ENCODE results near the gene PRKN. TPM values are rescaled to one million over a fixed set of nuclear protein-coding genes. Genes with fewer than 3 reads are reported as not detected.

Gene PRKN
- total RNA-seq, 1 donor from 2014 or later = 0.91 TPM

DNA sequence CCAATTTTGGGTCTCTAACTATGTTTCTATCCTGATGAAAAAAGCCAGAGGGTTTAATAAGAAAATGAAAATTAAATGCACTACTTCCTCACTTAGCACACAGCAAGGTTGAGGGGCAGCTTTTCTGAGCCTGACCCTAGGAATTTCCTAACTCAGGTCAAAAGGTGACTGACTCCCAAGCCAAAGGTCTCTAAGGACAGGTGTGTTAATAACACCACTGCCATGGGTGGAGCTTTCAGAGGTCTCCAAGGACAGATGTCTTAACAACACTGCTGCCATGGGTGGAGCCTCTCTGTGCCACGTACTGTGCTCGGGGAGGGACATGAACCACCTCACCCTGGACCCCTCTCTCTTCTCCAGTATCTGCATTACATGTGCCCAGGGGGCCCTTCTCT is 339.2 kb downstream of the PRKN start:
- intact Hi-C loops (cut with micrococcal nuclease) = no loop called here

DNA sequence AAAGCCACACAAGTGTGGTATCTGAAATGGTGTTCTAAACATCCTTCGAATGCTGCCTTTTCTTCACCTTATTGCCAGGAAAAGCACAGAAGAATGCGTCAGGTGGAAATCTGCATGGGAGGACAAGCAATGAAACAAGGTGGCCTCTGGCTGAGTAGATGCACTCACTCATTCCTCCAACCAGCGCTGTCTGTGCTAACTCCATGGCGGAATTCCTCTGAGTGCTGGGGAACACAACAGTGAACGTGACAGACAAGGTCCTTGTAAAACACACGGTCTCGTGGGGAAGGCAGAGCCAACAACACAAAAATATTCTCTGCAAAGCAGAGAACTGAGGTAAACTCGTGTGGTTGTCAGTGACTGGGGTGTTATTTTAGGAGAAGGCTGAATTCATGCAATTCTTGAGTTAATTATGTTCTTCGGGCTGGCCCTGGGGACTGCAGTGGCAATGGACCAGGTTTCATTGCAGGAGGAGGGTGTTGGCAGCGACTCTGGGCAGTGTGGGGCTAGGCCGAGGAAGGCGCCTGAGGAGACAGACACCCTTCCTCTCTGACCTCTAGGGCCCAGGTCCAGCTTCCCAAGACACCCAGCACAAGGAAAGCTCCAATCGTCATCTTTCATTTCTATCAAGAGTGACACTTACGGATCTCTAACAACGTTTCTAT is 339.7 kb downstream of the PRKN start:
- intact Hi-C loops (cut with micrococcal nuclease) = no loop called here

DNA sequence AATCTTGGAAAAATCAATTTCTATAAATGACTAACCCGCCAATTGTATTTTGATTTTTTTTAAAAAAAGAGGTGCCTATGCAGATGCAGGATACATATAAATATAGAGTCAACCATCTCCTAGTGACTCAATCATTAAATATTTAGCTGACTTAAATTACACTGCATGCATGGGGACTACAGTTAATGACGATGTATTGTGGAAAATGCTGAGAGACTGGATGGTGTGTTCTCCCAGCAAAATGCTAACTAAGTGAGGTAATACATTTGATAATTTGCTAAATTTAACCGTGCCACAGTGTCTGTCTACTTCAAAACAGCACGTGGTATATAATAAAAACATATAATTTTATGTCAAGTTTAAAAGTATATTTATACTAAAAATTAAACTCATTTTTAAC is 341.6 kb downstream of the PRKN start:
- intact Hi-C loops (cut with micrococcal nuclease) = no loop called here

DNA sequence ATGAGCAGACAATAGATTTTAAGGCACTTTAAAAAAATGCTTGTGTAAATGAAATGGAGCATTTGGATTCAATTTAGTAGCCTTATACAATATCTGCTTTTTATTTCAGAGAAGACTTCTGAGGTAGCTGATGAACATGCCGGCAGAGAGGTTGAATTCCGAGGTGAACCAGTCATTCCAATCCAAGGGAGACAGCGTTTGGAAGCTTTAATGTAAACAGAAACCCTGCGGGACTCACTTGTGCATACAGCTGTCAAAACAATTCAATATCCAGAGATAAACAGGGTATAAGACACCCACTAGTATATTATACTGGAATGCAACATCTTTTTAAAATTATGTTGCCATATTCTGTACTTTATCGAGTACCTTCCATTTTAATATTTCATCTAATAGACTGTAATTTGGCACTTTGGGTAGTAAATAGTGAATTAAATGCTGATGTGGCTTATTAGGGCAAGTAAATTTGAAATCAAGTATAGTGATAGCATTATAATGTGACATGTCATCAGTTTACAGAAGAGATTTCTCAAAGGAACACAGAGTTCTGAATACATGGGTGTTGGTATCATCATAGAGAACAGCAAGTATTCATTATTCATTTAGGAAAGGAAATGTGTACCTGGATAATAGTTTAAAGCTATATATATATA is 347.7 kb downstream of the PRKN start:
- intact Hi-C loops (cut with micrococcal nuclease) = no loop called here

DNA sequence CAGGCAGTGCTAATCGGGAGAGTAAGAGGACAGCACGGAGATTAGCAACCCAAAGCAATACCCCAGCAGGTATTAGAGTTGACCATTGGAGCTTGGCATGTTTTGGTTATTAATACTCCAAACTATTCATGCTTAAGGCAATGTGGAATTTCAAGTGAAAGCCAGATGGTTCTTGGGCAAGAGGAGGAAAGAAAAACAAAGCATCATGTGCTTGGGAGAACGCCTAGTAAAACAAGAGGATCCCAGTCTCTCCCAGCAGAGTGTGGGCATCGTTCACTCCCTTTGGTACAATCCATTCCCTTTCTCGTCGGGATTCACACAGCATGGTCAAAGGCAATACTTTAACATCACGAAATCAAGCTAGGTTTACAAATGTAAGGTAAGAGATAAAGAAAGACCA is 349.8 kb downstream of the PRKN start:
- intact Hi-C loops (cut with micrococcal nuclease) = no loop called here

DNA sequence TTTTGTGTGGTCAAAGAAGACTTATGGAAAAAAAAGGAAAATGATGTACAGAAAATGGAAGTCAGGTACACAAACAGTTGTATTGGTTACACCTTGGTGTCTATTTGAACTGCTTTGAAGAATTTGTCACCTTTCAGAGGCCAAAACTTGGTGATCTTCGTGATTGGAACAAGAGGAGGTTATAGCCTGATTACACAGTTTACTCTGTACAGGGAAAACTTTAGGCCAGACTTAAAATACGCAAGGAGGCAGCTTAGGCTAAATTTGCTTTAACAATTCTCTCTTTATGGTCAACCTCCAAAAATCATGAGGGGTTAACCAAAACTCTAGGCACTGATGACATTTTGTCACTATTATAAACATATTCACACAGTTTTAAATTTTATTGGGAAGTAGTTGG is 353.7 kb downstream of the PRKN start:
- intact Hi-C loops (cut with micrococcal nuclease) = no loop called here

DNA sequence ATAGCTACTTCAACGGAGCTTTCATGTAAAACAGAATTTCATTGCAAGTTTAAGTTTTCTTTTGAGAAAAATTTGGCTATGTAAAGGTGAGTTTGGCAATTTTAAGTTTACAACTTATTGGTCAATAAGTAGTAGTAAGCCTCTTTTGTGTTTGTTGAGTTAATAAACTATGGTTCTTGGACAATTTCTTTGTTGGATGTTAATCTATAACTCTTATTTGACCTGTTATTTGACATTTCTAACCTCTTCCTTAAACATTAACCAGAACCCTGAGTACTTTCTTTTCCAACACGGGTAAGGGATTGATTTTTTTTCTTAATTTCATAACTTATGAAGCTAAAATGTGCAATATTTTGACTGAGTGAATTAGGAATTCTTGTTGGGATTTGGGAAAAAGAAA is 354.4 kb downstream of the PRKN start:
- intact Hi-C loops (cut with micrococcal nuclease) = no loop called here

DNA sequence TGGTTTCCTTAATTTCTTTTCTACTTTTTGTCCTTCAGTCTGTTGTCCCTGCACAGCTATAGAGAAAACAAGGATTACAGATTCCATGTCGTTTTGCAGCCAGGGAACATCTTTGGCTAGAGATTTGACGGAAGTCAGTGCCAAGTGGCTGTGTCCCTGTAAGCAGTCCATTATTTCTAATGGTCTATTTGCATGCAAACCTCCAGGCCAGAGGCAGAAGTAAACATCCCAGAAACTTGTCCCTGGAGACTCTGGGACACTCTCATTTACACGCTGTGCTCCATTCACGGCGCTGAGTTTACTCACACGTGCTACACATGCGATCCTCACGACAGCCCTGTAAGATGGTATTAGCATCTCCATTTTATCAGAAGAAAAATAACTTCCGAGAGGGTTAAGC is 355.5 kb downstream of the PRKN start:
- intact Hi-C loops (cut with micrococcal nuclease) = no loop called here

DNA sequence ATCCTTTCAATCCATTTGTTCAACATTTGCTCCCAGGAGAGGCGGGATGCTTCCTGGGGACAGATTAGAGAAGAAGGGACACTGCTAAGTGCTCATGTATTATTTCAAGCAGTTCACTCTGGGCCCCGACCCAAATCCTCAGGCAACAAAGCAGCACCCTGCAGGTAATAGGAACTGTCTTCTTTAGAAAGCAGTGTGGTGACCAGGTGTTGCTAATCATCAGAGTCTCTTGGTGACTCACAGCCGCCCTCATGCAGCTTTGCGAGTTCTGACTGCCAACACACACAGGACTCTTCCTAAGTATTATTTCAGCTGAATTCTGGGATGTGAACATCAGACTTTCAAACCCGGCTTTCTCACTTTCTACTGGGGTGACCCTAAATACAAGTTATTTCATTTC is 356.4 kb downstream of the PRKN start:
- intact Hi-C loops (cut with micrococcal nuclease) = no loop called here

DNA sequence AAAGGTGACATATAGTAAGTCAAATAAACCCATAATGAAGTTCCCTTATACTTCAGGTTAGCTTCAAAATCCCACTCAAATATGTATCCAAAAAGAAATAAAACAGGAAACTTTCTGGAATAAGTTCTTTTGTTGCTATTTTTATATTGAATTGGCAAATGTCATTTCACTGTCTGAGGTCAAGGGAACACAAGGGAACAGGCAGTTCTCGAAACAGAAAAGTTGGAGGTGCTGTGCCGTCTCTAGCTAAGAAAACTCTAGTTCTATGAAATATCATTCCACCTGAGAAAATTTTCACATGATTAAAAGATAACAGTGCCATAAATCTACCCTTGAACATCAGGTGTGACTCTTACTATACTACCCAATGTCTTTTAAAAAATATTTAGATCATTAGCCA is 358.5 kb downstream of the PRKN start:
- intact Hi-C loops (cut with micrococcal nuclease) = no loop called here

DNA sequence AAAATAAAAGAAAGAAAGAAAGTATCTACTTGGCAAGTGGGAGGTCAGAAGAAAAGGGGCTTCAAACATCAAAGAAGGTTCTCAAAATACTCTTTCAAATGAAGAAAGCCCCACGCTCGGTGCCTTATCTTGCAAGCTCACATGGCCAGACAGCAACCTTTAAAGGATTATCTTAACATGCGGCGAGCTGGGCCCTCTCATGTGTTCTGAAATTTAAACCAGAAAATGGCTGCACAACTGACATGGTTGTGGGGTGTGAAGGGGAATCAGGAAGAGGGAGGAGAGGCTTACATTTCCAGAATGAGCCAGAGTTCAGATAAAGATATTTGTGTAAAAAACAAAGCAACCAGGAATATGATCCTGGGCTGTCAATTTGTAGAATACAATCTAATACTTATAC is 363.1 kb downstream of the PRKN start:
- intact Hi-C loops (cut with micrococcal nuclease) = no loop called here

DNA sequence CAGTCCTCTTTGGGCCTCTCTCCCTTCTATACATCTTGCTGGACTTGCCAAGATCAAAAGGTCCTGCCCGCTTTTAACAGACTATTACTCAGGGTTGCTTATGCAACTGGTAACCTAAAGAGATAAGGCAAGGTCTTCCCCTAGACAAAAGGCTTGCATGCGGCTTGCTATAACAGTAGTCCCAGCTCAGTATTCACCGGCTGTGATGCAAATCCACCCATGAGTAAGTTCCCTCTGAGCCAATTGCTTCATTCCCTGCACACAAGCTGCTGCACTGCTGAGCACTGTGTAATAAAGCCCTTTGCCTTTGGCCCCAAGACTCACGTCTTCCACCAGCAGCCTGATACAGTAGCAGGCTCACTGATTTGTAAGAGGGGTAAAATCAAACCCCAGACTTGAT is 363.8 kb downstream of the PRKN start:
- intact Hi-C loops (cut with micrococcal nuclease) = no loop called here

DNA sequence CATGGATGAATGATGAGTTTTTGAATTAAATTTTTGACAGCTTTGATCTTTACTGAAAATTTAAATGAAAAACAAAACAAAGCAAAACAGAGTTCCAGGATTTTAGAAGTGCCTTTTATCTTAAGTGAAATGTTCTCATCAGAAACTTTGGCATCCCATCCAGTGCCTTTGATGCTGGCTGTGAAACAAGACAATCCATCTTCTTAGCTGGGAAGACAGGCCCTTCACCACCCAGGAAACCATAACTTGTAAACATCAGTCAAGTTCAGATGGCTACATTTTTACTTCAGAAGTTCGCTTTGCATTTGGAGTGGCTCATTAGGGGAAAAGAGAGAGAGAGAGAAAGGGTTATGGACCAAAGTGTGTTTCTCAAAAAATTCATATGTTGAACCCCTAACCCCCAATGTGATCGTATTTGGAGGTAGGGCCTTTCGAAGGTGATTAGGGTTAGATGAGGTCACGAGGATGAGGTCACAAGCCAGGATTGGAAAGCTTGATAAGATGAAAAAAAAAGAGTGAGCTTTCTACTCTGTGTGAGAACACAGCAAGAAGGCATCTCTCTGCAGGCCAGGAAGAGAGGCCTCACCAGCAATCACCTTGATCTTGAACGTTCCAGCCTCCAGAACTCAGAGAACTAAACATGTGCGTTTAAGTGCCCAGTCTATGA is 366.5 kb downstream of the PRKN start:
- intact Hi-C loops (cut with micrococcal nuclease) = no loop called here

DNA sequence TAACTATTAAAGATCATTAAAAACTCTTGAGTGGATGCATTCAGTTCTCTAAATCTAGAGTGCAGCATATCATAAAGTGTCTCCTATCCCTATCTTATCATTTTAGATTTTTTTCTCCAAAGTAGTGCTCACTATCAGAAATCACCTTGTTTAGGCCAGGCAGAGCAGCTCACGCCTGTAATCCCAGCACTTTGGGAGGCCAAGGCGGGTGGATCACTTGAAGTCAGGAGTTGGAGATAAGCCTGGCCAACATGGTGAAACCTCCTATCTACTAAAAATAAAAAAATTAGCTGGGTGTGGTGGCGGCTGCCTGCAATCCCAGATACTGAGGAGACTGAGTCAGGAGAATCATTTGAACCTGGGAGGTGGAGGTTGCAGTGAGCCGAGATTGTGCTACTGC is 368.9 kb downstream of the PRKN start:
- intact Hi-C loops (cut with micrococcal nuclease) = no loop called here

DNA sequence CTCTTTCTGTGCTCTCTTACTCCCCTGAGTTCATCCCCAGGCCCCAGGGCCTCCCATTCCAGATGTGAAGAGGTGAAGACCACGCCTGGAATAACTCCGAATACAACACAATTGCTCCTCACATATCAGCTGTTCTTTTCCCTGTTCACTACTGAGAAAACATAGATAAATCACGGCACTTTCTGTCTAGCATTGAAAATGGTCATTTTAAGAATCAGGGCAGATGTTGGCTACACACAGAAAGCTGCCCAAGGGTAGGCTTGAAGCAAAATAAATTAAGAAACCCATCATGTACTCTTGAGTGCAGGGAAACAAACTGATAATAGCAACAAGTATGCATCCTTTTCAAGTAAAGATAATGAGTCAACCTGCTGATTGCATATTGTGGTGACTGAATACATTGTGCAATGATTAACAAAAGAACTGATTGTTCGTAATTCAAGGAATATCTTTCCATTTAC is 382.5 kb downstream of the PRKN start:
- intact Hi-C loops (cut with micrococcal nuclease) = no loop called here

DNA sequence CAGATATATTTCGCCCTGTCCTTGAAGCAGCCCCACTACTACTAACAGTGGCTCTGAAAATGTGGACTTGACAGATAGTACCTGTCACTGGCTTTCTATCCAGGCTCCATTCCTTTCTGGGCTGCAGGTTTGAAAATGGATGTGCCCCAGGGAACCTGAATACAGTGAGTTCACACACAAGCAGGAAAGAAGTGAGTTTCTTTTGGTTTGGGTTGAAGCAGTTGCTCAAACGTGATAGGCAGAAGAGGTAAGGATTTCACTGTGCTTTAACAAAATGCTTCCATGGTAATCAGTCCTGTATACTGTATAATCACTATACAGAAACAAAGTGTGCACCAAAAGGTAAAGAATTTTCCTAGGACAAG is 382.9 kb downstream of the PRKN start:
- intact Hi-C loops (cut with micrococcal nuclease) = no loop called here

DNA sequence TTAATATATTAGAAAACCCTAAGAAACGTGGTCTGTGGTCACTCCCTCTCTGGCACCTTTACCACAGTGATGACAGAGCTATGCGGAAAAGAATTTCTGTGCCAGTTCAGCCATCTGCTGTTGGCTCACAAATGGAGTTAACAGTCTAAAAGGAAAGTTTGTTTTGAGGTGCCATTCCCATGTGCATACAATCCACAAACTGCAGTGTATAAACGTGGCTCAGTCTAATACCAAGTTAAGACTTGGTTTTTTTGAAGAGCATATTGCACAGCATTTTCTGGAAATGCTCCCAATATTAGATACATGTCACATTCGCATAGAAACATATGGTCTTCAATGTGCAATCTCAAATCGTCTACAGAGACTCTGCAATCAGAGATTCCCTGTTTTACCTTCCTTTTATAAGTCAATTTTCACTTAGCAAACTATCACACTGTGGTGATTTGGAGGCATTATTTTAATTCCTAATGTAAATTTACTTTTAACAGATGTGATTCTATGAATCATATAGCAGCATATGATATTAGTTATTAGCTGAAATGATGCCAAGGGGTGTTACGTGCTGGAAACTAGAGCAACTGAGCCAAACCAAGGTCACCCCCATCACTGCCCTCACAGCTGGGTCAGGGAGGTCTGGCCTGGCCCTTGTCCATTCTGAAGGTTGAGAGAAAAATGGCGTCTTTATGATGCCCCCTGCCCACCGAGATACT is 383.5 kb downstream of the PRKN start:
- intact Hi-C loops (cut with micrococcal nuclease) = no loop called here

DNA sequence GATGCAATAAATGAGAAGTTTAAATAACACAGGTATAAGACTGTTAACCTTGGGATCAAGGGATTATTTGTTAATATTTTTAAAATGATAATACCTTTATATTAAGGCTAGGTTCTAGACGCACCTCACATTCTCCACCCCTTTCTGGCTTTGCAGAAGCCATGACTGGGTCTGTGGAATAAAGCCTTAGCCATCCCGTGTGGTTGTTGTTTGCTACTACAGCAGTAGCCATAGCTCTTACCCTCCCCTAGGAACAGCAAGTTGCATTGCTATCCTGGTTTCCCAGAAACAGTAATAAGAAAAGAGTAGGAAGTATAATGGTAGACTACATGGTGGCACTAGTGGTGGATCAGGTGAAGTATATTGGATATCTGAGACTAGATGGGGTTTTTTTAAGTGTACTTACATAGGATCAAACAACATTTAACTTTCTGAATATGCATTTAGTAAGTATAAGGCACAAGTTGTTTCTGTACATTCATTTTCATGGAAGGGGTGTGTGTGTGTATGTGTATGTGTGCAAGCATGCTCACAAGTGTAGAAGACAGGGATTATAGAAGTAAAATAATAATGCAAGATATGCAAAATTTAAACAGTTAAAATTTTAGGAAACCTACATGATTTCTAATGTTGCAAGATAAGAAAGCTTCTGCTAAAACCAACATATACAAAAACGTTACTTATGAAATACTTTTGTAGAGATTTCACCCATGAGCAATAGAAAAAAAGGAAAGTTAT is 384.2 kb downstream of the PRKN start:
- intact Hi-C loops (cut with micrococcal nuclease) = no loop called here

DNA sequence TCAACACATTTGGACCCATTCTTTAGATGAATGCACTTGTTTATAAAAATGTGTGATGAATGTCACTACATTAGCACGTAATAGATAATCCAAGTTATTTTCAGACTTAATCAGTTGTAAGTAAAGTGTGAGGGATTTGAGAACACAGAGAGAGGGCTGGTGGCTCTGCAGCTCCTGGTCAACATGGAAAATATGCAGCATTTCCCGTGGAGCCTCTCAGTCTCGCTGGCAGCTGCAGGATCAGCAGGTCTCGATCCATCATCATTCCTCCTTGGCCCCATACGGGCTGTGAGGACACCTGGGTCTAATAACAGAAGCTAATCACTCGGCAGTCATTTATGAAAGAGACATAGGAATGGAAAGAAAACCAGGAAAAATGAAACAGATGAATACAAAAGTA is 390.2 kb downstream of the PRKN start:
- intact Hi-C loops (cut with micrococcal nuclease) = no loop called here

DNA sequence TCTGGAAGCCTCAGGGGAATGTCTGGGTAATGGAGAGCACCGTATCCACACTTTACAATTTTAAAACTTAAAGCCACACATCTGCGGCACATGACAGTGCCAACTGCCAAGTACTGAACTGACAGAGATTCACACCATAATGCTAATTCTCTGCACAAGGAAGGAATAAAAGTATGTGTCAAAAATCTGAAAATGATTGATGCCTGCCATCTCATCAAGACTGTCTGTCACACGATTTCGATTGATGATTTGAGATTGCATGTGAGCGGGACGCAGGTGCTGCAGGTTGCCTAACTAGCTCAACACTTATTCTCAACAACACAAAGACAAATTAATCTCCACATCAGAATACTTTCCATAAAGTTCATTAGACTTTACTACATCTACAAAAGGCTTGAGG is 391.2 kb downstream of the PRKN start:
- intact Hi-C loops (cut with micrococcal nuclease) = no loop called here

DNA sequence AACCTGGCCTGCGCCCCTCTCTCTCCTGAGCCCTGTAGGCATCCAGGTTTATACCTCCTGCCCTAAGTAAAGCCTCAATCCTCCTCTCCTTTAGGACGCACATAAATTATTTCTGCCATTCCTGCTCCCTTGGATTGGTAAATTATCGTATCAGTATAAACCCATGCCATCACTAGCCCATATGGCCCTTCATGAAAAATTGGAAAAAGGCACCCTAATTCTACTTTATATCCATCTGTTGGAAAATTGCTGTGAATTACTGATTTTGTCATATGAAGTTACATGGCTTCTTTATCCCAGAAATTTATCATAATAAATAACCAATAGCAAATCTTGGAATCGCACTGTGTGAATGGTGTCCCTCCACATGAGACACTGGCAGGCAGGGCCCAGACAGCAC is 395.2 kb downstream of the PRKN start:
- intact Hi-C loops (cut with micrococcal nuclease) = no loop called here

DNA sequence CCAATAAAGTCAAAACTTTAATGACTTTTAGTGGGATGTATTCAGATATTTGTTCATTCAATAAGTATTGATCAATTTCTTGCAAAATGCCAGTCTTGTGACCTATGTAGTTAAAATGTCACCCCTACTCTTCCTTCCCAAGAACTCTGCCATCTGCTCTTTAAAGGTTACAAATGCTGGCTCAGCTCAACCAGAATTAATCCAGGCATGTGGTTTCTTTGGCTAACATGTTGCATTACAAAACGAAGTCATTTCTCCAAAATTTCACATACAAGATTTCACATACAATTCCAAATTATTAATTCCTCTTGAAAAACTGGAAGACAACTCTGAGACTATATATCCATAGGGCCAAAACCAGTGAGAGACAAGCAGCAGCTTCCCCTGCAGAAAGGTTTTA is 395.7 kb downstream of the PRKN start:
- intact Hi-C loops (cut with micrococcal nuclease) = no loop called here
